ENCODE results near the gene AMBRA1.

DNA sequence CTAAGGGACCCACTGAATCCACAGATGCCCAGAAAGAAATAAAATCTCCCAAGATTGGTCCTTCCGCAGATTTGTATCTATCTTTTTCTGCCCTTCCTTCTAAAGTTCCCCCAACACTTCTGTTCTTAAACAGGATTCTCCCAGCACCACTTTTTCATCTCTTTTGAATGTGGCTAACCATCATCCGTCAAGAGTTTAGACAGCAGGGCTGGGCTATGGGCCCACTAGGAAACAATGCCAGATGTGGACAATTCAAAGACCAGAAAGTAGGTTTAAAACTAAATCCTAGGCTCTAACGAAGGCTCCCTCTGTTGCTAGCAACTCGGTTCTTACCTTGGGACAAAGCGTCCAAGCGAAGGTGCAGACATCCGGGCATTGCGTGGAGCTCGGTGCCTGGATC lies 100.0 kb downstream of the AMBRA1 start:
- TF ChIP-seq, protein P1, sequence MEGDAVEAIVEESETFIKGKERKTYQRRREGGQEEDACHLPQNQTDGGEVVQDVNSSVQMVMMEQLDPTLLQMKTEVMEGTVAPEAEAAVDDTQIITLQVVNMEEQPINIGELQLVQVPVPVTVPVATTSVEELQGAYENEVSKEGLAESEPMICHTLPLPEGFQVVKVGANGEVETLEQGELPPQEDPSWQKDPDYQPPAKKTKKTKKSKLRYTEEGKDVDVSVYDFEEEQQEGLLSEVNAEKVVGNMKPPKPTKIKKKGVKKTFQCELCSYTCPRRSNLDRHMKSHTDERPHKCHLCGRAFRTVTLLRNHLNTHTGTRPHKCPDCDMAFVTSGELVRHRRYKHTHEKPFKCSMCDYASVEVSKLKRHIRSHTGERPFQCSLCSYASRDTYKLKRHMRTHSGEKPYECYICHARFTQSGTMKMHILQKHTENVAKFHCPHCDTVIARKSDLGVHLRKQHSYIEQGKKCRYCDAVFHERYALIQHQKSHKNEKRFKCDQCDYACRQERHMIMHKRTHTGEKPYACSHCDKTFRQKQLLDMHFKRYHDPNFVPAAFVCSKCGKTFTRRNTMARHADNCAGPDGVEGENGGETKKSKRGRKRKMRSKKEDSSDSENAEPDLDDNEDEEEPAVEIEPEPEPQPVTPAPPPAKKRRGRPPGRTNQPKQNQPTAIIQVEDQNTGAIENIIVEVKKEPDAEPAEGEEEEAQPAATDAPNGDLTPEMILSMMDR (conservative IDR thresholded peaks at IDR 0.05; ENCODE audit: low read length), result no peak
- TF ChIP-seq EZH2phosphoT487 (IDR thresholded peaks at IDR 0.05; ENCODE audit: borderline replicate concordance, low read depth, low read length), result no peak
